GM19397 (cell line): ENCODE data around the gene TSPAN14.
"Not testable (repeated sequence)": the region's sequence is repeated elsewhere in the genome, so short reads cannot be mapped to it uniquely, and the experiment has no call there.

ENCODE experiments used
- ATAC-seq: cut with Tn5 transposase; IDR thresholded peaks from one replicate; pipeline ENCODE4 v1.9.1; 2021; ENCODE audit warnings: mild to moderate bottlenecking, moderate library complexity; ENCODE audit not compliant: unreplicated experiment

The TSPAN14 gene

DNA sequence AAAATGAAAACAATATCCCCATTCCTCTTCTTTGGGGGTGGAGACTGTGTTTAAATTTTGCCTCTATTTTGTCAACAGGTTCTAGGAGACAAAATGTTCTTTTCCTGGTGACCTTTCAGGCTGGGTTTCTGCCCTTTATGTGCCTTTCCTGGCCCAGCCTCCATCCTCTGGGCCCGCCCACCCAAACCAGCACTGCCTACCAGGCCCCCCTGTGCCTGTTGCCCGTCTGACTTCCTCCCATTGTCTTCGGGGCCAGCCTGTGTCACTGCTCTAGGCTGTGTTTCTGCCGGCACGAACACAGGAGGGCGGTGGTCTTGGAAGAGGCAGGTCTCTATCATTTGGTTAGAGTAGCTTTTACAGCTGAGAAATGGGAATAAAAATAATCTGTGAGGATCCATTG lies 13.9 kb downstream of the TSPAN14 start:
- no peak for ATAC-seq

- ATAC-seq: no peak
These were observed 14.8 kb downstream of the TSPAN14 start for GRCh38 chr10:80468806-80469421.

DNA sequence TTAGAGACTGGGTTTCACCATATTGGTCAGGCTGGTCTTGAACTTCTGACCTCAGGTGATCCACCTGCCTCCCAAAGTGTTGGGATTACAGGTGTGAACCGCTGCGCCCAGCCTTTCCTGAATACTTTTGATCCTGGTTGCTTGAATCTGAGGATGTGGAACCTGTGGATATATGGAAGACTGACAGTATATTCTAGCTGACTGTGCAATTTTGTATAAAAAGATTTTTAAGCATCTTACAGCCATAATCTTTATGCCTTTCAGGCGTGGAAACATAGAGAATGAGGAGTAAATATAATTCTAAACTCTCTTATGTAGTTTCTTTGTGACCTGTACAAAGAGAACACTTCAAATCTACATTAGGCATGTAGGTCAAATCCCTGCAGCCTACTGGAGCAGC lies 16.2 kb downstream of the TSPAN14 start:
- no peak for ATAC-seq

- no peak for ATAC-seq
These were observed 16.9 kb downstream of the TSPAN14 start for GRCh38 chr10:80471001-80471400.

DNA sequence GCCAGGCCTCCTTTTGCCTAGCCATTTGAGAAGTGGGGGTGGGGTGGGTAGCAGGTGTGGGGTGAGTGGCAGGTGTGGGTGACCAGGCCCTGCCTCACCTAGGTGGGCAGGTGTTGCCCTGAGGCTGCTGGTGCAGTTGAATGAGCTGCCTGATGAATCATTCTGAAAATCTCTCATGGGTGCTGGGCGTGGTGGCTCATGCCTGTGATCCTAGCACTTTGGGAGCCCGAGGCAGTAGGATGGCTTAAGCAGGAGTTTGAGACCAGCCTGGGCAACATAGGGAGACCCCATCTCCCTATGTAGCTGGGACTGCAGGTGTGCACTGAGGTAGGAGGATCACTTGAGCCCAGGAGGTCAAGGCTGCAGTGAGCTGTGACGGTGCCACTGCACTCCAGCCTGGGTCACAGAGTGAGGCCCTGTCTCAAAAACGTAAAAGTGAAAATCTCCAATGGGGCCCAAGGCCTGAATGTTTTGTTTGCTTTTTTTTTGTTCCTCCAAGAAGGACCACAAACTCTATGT lies 17.7 kb downstream of the TSPAN14 start:
- ATAC-seq: peak; percentile 67

GRCh38 chr10:80472234-80473095 lies 18.4 kb downstream of the TSPAN14 start:
- ATAC-seq: peak; percentile 88

DNA sequence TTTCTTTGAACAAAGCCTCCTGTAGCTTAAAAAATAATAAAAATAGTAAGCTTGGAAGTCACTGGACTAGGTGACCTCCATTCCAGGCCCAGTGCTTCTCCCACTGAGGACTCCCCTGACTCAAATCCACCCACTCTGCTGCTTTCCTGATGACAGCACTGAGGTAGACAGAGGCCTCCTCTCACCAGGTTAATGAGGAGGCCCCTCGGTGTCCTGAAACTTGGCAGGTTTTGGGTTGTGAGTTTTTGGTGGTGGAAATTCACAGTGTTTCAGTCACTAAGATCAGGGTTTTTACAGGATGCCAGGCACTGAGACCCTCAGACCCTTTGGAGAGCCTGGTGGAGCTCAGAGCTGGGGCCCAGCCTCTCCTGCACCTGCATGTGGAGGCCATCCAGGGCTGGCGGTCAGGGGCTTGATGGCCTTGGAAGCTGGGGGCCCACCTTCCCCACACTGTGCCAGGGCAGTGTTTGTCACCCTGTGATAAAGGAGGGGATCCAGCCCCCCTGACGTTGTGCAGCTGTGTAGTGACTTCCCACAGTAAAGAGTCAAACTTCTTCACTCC lies 19.1 kb downstream of the TSPAN14 start:
- ATAC-seq: no peak

DNA sequence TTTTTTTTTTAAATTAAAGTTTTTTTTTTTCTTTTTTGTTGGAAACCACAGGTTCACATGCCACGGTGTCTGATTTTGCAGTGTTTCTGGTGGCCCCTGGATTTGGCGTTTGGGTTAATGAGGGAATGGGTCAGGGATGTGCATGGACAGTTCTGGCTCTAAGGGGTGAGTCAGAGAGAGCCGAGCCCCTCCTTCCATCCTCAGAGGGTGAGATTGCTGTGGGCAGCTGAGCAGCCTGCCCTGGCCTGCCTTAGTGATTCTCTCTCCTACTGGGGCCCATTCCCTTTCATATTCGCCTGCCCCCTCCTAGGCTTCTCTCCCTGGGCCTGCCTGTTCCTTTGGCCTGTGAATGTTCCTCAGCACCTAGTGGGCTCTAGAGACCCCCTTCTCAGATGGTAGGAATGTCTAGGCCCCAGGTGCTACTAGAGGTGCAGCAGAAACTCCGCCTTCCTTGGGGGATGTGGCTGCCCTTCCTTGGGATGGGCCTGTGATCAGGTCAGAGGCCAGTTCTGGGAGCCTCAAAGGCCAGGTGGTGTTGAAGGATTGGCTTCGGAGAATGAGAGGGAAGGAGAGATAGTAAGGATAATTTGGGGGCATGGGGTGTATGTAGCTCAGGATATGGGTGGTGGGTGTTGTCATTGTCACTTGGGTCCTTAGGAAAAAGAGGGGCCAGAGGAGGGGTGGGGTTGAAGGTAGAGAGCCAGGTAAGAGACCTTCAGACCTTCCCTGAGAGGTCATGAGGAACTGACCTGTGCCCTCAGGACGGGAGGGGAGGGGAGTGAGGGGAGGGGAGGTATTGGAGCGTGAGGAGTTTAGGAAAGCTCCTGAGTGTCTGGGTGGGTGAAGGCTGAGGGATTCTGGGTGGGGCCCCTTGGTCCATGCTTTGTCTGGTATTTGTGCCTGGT lies 19.8 kb downstream of the TSPAN14 start:
- ATAC-seq: no peak

DNA sequence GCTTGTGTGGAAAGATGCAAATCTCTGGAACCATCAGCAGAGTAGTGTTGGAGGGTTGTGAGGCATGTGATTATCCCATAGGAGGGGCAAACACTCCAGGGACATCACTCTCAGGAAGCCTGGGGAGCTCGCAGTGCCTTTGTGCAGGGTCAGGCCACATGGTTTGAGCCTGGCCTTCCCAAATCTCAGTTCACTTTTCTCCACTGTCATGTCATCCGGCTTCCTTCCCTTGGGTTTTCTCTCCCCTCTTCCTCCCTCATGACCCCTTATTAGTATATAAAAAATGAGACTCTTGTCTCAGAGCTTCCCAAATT lies 20.4 kb downstream of the TSPAN14 start:
- no peak for ATAC-seq

GRCh38 chr10:80474941-80475340 lies 20.8 kb downstream of the TSPAN14 start:
- no peak for ATAC-seq

DNA sequence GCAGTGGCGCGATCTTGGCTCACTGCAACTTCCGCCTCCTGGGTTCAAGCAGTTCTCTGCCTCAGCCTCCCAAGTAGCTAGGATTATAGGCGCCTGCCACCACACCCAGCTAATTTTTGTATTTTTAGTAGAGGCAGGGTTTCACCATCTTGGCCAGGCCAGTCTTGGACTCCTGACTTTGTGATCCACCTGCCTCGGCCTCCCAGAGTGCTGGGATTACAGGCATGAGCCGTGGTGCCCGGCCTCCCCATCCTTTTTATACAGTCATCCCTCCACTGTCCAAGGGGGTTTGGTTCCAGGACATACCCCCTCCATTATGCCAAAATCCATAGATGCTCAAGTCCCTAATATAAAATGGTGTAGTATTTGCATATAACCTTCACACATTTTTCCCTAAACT lies 21.5 kb downstream of the TSPAN14 start:
- not testable (repeated sequence) for ATAC-seq

DNA sequence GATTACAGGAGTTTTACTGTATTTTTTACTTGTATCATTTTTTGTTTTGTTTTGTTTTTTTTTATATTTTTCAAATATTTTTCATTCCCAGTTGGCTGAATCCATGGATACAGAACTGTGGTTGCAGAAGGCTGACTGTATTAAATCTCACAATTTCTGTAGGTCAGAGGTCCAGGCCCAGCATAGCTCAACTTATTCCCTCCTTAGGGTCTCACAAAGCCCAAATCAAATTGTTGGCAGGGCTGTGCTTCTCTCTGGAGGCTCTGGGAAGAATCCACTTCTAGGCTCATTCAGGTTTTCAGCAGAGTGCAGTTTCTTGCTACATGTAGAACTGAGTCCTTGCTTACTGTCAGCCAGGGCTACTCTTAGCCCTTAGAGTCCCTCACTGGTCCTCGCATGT lies 22.6 kb downstream of the TSPAN14 start:
- ATAC-seq: no peak

DNA sequence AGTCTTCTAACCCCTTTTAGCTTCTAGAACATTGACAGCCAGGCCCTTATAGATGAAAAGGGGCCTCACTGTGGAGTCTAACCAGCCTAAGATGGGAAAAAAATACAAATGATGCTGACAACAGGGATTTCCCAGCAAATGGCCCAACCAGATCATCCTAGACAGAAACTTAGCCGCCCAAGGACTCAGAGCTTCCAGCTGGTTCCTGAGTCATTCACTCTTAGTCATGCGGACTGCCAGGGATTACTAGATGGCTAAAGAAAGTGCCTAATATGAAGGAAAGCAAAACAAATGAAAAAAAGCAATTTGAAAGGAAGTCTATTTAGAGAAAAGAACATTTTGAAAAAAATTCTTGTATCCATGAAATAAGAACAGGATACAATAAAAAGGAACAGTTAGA lies 23.7 kb downstream of the TSPAN14 start:
- no peak for ATAC-seq

DNA sequence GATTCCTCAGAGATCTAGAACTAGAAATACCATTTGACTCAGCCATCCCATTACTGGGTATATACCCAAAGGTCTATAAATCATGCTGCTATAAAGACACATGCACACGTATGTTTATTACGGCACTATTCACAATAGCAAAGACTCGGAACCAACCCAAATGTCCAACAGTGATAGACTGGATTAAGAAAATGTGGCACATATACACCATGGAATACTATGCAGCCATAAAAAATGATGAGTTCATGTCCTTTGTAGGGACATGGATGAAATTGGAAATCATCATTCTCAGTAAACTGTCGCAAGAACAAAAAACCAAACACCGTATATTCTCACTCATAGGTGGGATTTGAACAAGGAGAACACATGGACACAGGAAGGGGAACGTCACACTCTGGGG lies 26.3 kb downstream of the TSPAN14 start:
- not testable (repeated sequence) for ATAC-seq

GRCh38 chr10:80480852-80481251 lies 26.7 kb downstream of the TSPAN14 start:
- no peak for ATAC-seq

DNA sequence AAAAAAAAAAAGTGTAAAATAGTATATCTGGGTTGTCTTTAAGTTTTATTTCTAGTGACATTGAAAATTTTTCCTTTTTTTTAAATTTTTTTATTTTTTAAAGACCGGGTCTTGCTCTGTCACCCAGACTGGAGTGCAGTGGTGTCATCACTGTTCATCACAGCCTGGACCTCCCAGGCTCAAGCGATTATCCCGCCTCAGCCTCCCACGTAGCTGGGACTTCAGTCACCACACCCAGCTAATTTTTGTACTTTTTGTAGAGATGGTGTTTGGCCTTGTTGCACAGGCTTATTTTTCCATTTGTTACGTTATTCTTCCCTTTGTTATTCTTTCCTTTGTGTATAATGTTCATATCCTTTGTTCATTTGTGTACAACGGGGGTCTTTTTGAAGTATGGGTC lies 30.1 kb downstream of the TSPAN14 start:
- ATAC-seq: no peak

GRCh38 chr10:80484676-80485075 lies 30.6 kb downstream of the TSPAN14 start:
- no peak for ATAC-seq

- no peak for ATAC-seq
These were observed 31.2 kb downstream of the TSPAN14 start for GRCh38 chr10:80485076-80485945.

GRCh38 chr10:80485946-80486764 lies 32.0 kb downstream of the TSPAN14 start:
- no peak for ATAC-seq
